ENCODE results near the gene ZNF346.

ZNF346 gene

GRCh38 chr5:177123789-177124485 is 101.4 kb downstream of the ZNF346 start:
- no peak for DNase-seq

- DNase-seq: no peak
Measured at GRCh38 chr5:177124486-177124991, 102.0 kb downstream of the ZNF346 start.

- no peak for DNase-seq
Measured at GRCh38 chr5:177126771-177127170, 104.3 kb downstream of the ZNF346 start.

DNA sequence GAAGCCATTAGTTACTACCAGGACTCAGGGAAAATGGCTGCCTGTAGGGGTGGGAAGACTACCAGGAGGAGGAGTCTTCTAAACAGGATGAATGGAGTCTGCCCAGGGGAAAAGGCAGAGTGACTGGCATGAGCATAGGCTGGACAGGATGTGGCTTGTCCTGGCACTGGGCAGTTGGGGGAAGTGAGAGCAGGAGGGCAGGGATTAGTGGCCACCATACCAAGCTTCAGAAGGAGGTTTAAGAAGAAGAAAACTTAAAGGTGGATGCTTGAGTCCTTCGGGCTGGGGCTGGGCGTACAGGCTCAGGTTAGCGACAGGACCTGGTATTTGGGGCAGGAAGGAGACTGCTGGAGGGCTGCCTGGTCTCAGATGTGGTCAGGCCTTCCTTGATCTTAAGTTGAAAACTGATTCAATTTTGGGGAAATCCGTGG is 106.1 kb downstream of the ZNF346 start:
- no peak for DNase-seq

- no peak for DNase-seq
Measured at GRCh38 chr5:177130211-177131018, 107.9 kb downstream of the ZNF346 start.
